ENCODE data around the gene APOBEC3F.

DNA sequence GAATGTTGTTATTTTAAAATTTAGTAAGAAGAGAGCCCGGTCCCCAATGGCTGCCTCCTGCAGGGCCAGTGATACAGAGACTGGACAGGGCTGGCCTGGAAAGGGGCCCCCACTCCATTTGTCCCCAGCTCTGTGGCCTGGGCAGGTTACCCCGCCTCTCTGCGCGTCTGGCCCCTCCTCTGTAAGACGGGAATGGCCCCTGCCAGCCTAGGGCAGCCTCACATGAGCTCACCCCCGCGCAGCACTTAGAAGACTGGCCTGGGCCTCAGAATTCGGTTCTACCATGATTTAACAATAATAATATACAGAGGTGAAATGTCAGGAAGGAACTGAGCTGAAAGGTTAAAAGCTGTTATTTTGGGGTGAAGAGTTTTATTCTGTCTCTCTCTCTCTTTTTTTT, 37.7 kb downstream of the APOBEC3F start:
- TF ChIP-seq, protein P1, sequence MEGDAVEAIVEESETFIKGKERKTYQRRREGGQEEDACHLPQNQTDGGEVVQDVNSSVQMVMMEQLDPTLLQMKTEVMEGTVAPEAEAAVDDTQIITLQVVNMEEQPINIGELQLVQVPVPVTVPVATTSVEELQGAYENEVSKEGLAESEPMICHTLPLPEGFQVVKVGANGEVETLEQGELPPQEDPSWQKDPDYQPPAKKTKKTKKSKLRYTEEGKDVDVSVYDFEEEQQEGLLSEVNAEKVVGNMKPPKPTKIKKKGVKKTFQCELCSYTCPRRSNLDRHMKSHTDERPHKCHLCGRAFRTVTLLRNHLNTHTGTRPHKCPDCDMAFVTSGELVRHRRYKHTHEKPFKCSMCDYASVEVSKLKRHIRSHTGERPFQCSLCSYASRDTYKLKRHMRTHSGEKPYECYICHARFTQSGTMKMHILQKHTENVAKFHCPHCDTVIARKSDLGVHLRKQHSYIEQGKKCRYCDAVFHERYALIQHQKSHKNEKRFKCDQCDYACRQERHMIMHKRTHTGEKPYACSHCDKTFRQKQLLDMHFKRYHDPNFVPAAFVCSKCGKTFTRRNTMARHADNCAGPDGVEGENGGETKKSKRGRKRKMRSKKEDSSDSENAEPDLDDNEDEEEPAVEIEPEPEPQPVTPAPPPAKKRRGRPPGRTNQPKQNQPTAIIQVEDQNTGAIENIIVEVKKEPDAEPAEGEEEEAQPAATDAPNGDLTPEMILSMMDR (conservative IDR thresholded peaks at IDR 0.05) = no peak
- TF ChIP-seq ZFX (IDR thresholded peaks at IDR 0.05) = no peak

Measured in C4-2B (cell line).